ENCODE measurements around the gene JCAD.
A peak's percentile ranks its signal among the peaks of the same experiment; 100 is the strongest.
"Not testable (repeated sequence)": the region's sequence is repeated elsewhere in the genome, so short reads cannot be mapped to it uniquely, and the experiment has no call there.

JCAD gene

GRCh38 chr10:30017966-30018365 is 41.4 kb downstream of the JCAD start:
- no peak for DNase-seq

- no peak for DNase-seq
Observed at GRCh38 chr10:30017556-30017955, 41.8 kb downstream of the JCAD start.

GRCh38 chr10:30014511-30014910 is 44.9 kb downstream of the JCAD start:
- DNase-seq = no peak

- DNase-seq = no peak
Observed at GRCh38 chr10:30013757-30014156, 45.6 kb downstream of the JCAD start.

- DNase-seq = no peak
Observed at GRCh38 chr10:30011956-30012647, 47.3 kb downstream of the JCAD start.

- no peak for DNase-seq
Observed at GRCh38 chr10:30011396-30011795, 48.0 kb downstream of the JCAD start.

- DNase-seq = no peak
Observed at GRCh38 chr10:30007406-30007805, 52.0 kb downstream of the JCAD start.

- DNase-seq = no peak
Observed at GRCh38 chr10:30006410-30006809, 53.0 kb downstream of the JCAD start.

GRCh38 chr10:30005116-30005515 is 54.3 kb downstream of the JCAD start:
- not testable (repeated sequence) for DNase-seq

- no peak for DNase-seq
Observed at GRCh38 chr10:30002426-30003266, 56.7 kb downstream of the JCAD start.

- no peak for DNase-seq
Observed at GRCh38 chr10:30000802-30001571, 58.4 kb downstream of the JCAD start.

GRCh38 chr10:29998142-29998808 is 61.1 kb downstream of the JCAD start:
- DNase-seq = peak; percentile 19

- no peak for DNase-seq
Observed at GRCh38 chr10:29994811-29995210, 64.6 kb downstream of the JCAD start.

GRCh38 chr10:29993319-29993915 is 66.0 kb downstream of the JCAD start:
- no peak for DNase-seq

- DNase-seq = no peak
Observed at GRCh38 chr10:29992914-29993313, 66.5 kb downstream of the JCAD start.

- no peak for DNase-seq
Observed at GRCh38 chr10:29991382-29991781, 68.0 kb downstream of the JCAD start.

GRCh38 chr10:29987471-29987870 is 71.9 kb downstream of the JCAD start:
- no peak for DNase-seq

- no peak for DNase-seq
Observed at GRCh38 chr10:29982997-29983648, 76.3 kb downstream of the JCAD start.

- DNase-seq = no peak
Observed at GRCh38 chr10:29981510-29981909, 77.9 kb downstream of the JCAD start.

- DNase-seq = no peak
Observed at GRCh38 chr10:29980084-29980483, 79.3 kb downstream of the JCAD start.

GRCh38 chr10:29979421-29979779 is 80.0 kb downstream of the JCAD start:
- not testable (repeated sequence) for DNase-seq

- DNase-seq = no peak
Observed at GRCh38 chr10:29977171-29977570, 82.2 kb downstream of the JCAD start.
